Measurements from ENCODE around the gene MUC4.

DNA sequence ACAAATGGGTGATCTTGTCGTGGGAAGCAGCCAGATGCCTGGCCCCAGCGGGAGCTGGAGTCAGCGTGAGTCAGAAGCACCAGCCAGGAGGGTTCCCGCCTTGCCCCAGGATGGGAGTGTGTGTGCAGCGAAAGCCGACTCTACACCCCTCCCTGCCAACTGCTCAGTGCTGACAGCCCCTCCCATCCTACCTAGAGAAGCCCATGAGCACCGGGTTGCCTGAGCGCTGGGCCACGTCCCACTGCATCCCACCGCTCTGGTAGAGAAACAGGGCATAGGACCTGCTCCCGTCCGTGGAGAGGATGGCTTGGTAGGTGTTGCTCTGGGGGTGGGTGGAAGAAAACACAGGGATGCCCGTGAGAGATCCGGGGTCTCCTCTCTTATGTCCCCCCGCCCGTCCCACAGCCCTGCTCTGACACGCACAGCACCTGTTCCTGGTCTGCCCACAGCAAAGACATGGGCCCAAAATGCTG is 42.9 kb downstream of the MUC4 start:
- TF ChIP-seq, protein P1, sequence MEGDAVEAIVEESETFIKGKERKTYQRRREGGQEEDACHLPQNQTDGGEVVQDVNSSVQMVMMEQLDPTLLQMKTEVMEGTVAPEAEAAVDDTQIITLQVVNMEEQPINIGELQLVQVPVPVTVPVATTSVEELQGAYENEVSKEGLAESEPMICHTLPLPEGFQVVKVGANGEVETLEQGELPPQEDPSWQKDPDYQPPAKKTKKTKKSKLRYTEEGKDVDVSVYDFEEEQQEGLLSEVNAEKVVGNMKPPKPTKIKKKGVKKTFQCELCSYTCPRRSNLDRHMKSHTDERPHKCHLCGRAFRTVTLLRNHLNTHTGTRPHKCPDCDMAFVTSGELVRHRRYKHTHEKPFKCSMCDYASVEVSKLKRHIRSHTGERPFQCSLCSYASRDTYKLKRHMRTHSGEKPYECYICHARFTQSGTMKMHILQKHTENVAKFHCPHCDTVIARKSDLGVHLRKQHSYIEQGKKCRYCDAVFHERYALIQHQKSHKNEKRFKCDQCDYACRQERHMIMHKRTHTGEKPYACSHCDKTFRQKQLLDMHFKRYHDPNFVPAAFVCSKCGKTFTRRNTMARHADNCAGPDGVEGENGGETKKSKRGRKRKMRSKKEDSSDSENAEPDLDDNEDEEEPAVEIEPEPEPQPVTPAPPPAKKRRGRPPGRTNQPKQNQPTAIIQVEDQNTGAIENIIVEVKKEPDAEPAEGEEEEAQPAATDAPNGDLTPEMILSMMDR (IDR thresholded peaks at IDR 0.05), result no peak
- TF ChIP-seq POLR2A (IDR thresholded peaks at IDR 0.05), result no peak
- TF ChIP-seq EP300 (IDR thresholded peaks at IDR 0.05), result no peak
- TF ChIP-seq POLR2AphosphoS5 (IDR thresholded peaks at IDR 0.05), result no peak

All from stomach (tissue), 4 donors.